ENCODE results near the gene SMYD2. TPM values are rescaled to one million over a fixed set of nuclear protein-coding genes. Genes with fewer than 3 reads are reported as not detected.

The SMYD2 gene
- total and polyA plus RNA-seq, 2 of the 8 experiments (the other 6 are each of a cell fraction or from before 2014, with no cell fraction given), result 3.0 to 5.2 TPM

DNA sequence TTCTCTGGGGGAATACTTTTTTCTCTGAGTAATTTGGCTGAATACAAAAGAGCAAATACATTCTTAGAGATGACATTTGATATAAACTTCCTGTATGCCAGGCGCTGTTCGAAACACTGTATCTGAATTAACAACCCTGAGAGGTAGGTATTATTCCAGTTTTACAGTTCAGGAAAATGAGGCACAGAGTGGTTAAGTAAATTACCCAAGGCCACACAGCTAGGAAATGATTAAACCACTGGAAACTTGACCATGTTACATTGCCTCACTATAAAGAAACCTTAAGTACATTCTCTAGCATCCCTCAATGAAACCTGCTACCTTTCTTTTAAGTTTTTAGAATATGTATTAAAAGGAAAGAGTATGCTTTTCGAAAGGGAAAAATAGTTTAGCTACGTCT is 54.6 kb downstream of the SMYD2 start:
- DNase-seq (ENCODE audit: low read depth in 1 of 2, low spot score in 2 of 2) (no peak), FAIRE-seq (no peak)
- Histone ChIP-seq H3K4me1 (replicated peaks in 1 of 4; ENCODE audit: control insufficient read depth in 3 of 4, insufficient read depth in 4 of 4, low read length in 3 of 4) (peaks cover 2 to 8% (median 6%) of the 10 kb centered on the region in 4 experiments; a peak in 6 of 7 replicates), H3K79me1 (ENCODE audit: low read depth, low read length) (no peaks in the 10 kb centered on the region), H2BK5ac (ENCODE audit: low read depth, low read length) (no peak overlapping the region), H2BK20ac (ENCODE audit: low read length) (no peak overlapping the region), H4K91ac (replicated peaks; ENCODE audit: insufficient read length, low read length) (no peak overlapping the region), H4K20me1 (replicated peaks in 1 of 2; ENCODE audit: control insufficient read depth in 1 of 2, insufficient read depth in 2 of 2, low read length in 2 of 2) (no peaks in the 10 kb centered on the region), H3K4me2 (ENCODE audit: insufficient read depth in 1 of 2, low read depth in 2 of 2, low read length in 2 of 2) (no peak overlapping the region), H2BK12ac (ENCODE audit: low read depth, low read length) (no peak overlapping the region), H2BK120ac (replicated peaks; ENCODE audit: low read depth, low read length) (no peak overlapping the region), H3K4me3 (ENCODE audit: extremely low read depth in 1 of 4, insufficient read depth in 2 of 4, low read depth in 3 of 4, low read length in 4 of 4) (no peak overlapping the region), H3K36me3 (ENCODE audit: control insufficient read depth in 2 of 4, insufficient read depth in 4 of 4, low read length in 3 of 4) (no peaks in the 10 kb centered on the region), H3K56ac (replicated peaks; ENCODE audit: insufficient read length, low read depth, low read length) (no peak overlapping the region), H3K23ac (ENCODE audit: insufficient read length) (no peak overlapping the region), H3K14ac (ENCODE audit: insufficient read length) (no peak overlapping the region), H2AK5ac (ENCODE audit: low read depth, low read length) (no peak overlapping the region), H3K27me3 (replicated peaks in 1 of 4; ENCODE audit: control insufficient read depth in 3 of 4, extremely low read depth in 1 of 4, insufficient read depth in 3 of 4, low read length in 3 of 4) (no peaks in the 10 kb centered on the region), H3K9me3 (ENCODE audit: insufficient read depth in 2 of 2, low read depth in 1 of 2, low read length in 1 of 2) (no peaks in the 10 kb centered on the region), H2AFZ (ENCODE audit: low read length) (no peak overlapping the region), H4K8ac (ENCODE audit: extremely low read depth, insufficient read depth, low read length) (no peak overlapping the region), H3K18ac (ENCODE audit: extremely low read depth, low read length) (no peak overlapping the region), H3K4ac (replicated peaks; ENCODE audit: insufficient read length, low read depth, low read length) (no peak overlapping the region), H3K9ac (replicated peaks in 1 of 4; ENCODE audit: extremely low read depth in 1 of 4, low read depth in 3 of 4, low read length in 3 of 4) (no peak overlapping the region), H3K23me2 (ENCODE audit: low read depth, low read length) (no peaks in the 10 kb centered on the region; the same call in 1 of the 2 replicates), H2BK15ac (ENCODE audit: low read length) (no peak overlapping the region), H3K79me2 (ENCODE audit: control insufficient read depth in 1 of 2, insufficient read depth in 2 of 2, low read length in 2 of 2) (no peaks in the 10 kb centered on the region), H4K5ac (ENCODE audit: insufficient read length, low read depth, low read length) (no peak overlapping the region), H3K27ac (ENCODE audit: low read depth, low read length) (no peak overlapping the region)
- no peak for TF ChIP-seq EGR1 (IDR thresholded peaks at IDR 0.05; ENCODE audit: borderline replicate concordance, low read depth, low read length)
- no peak for TF ChIP-seq RXRA (IDR thresholded peaks at IDR 0.05; ENCODE audit: insufficient read depth, low read depth, low read length)
- TF ChIP-seq SIRT6 (IDR thresholded peaks at IDR 0.05; ENCODE audit: low read length), result no peak
- no peak for TF ChIP-seq GTF2F1 (IDR thresholded peaks at IDR 0.05; ENCODE audit: borderline replicate concordance, low read depth, low read length)
- no peak for TF ChIP-seq SP1 (IDR thresholded peaks at IDR 0.05; ENCODE audit: low read depth, low read length)
- no peak for TF ChIP-seq CBX5 (IDR thresholded peaks at IDR 0.05; ENCODE audit: low read depth, low read length)
- TF ChIP-seq POLR2AphosphoS5 (IDR thresholded peaks at IDR 0.05; ENCODE audit: low read depth, low read length), result no peak
- no peak for TF ChIP-seq SP2 (IDR thresholded peaks at IDR 0.05; ENCODE audit: low read length)
- TF ChIP-seq PHF8 (conservative IDR thresholded peaks at IDR 0.05; ENCODE audit: low read depth, low read length), result no peak
- TF ChIP-seq NANOG (IDR thresholded peaks at IDR 0.05; ENCODE audit: insufficient read depth, low read depth, low read length, poor library complexity, severe bottlenecking), result no peak
- no peak for TF ChIP-seq SRF (IDR thresholded peaks at IDR 0.05; ENCODE audit: low read depth, low read length)
- CTCF ChIA-PET (ENCODE audit: partially characterized antibody), result interaction anchor here (0.8 to 19.1 kb wide), 9 partner anchors 12 to 252 kb away, joined by 3 to 610 read pairs (median 162); partner anchors contain the start of gene SMYD2
- POLR2A ChIA-PET (ENCODE audit: partially characterized antibody), result no interaction called here
- 97% methylated on average over 4 of the region's 4 CpGs; no CpG with 5 or more reads in 1 of the 2 experiments for WGBS, 2 experiments (ENCODE audit: extremely low coverage in 1 of 2, insufficient coverage in 1 of 2, insufficient read length in 1 of 2, insufficient replicate concordance in 2 of 2, low coverage in 1 of 2, low lambda C conversion rate in 2 of 2, missing lambda C conversion rate in 1 of 2)

Measured in H1 (cell line).